A673 (cell line): Measurements from ENCODE around the gene TMEM200C. TPM values are rescaled to one million over a fixed set of nuclear protein-coding genes. Genes with fewer than 3 reads are reported as not detected.

Experiments used
- BruUV-seq: library from RNA; stranded (reverse); fragments of 400-500 nt; replicated peaks from 2 replicates; lab custom pipeline; 2021; lab: Mats Ljungman, UMichigan
- CTCF ChIA-PET: fragments of 300-600 bp; sonication (Branson Sonifier 250); formaldehyde crosslinking; loops from one replicate; lab custom pipeline; 2022; ENCODE audit warnings: antibody characterized with exemption; lab: Charles Lee
- POLR2A ChIA-PET: fragments of 300-600 bp; sonication (Branson Sonifier 250); formaldehyde crosslinking; loops from one replicate; lab custom pipeline; 2022; ENCODE audit warnings: antibody characterized with exemption; ENCODE audit not compliant: low non-redundant PET; lab: Charles Lee
- DNase-seq: peaks from one replicate; pipeline ENCODE4 v3.0.0-alpha.2; 2015; ENCODE audit warnings: low spot score
- H3K27ac ChIP-seq: fragments of 200-600 bp; sonication (generic); 2 replicates; pipeline ENCODE4 v1.5.1; 2016; ENCODE audit warnings: mixed run types, low read depth, mild to moderate bottlenecking, mixed read lengths, antibody characterized with exemption, low read length; ENCODE audit not compliant: poor library complexity, severe bottlenecking
- H3K27me3 ChIP-seq: fragments of 200-600 bp; sonication (generic); replicated peaks from 2 replicates; pipeline ENCODE4 v1.6.1; 2017; ENCODE audit warnings: mixed run types, low read depth, mild to moderate bottlenecking, mixed read lengths, antibody characterized with exemption, low read length; ENCODE audit not compliant: insufficient read depth, poor library complexity
- H3K36me3 ChIP-seq: fragments of 200-600 bp; sonication (generic); 2 replicates; pipeline ENCODE4 v1.6.1; 2016; ENCODE audit warnings: mixed run types, mild to moderate bottlenecking, mixed read lengths, antibody characterized with exemption, low read length; ENCODE audit not compliant: insufficient read depth, poor library complexity, severe bottlenecking
- H3K4me1 ChIP-seq: fragments of 200-600 bp; sonication (generic); 2 replicates; pipeline ENCODE4 v1.6.1; 2017; ENCODE audit warnings: mixed run types, mild to moderate bottlenecking, mixed read lengths, antibody characterized with exemption, low read length; ENCODE audit not compliant: insufficient read depth, poor library complexity, severe bottlenecking
- H3K4me3 ChIP-seq: fragments of 200-600 bp; sonication (generic); 2 replicates; pipeline ENCODE4 v1.5.1; 2016; ENCODE audit warnings: low read depth, mixed run types, mild to moderate bottlenecking, mixed read lengths, low read length; ENCODE audit not compliant: poor library complexity, severe bottlenecking
- H3K9me3 ChIP-seq: fragments of 200-600 bp; sonication (generic); 2 replicates; pipeline ENCODE4 v1.6.1; 2016; ENCODE audit warnings: mixed run types, low read depth, mild to moderate bottlenecking, mixed read lengths, antibody characterized with exemption, low read length; ENCODE audit not compliant: poor library complexity, severe bottlenecking
- CTCF ChIP-seq: fragments of 300-800, 200-600 bp; sonication (generic); conservative IDR thresholded peaks from 2 replicates; pipeline ENCODE4 v1.5.1; 2017; ENCODE audit warnings: low read depth, mild to moderate bottlenecking, antibody characterized with exemption, low read length, moderate library complexity, mixed read lengths
- EZH2 ChIP-seq: fragments of 200-600 bp; sonication (generic); IDR thresholded peaks from 2 replicates; pipeline ENCODE4 v1.6.1; 2017; ENCODE audit warnings: borderline replicate concordance, low read depth, mild to moderate bottlenecking, mixed read lengths, antibody characterized with exemption, low read length; ENCODE audit not compliant: poor library complexity, severe bottlenecking
- intact Hi-C: fragments of 100-400 bp; cut with micrococcal nuclease; formaldehyde crosslinking; loops from one replicate; pipeline ENCODE4 v1.10.0; 2022; ENCODE audit not compliant: unreplicated experiment
- total RNA-seq: library from RNA; stranded (reverse); gene quantifications from 2 replicates; pipeline ENCODE4 v1.2.3, GENCODE V29; 2021

TMEM200C gene
- total RNA-seq, 1 experiment from 2014 or later, result not detected

GRCh38 chr18:5942591-5942990 lies 47.3 kb upstream of the TMEM200C start:
- DNase-seq, result no peak

GRCh38 chr18:5941890-5942289 lies 46.6 kb upstream of the TMEM200C start:
- intact Hi-C loops, result no loop called here
- POLR2A ChIA-PET, result no interaction called here

More at GRCh38 chr18:5942591-5942990, 47.3 kb upstream of the TMEM200C start:
- Histone ChIP-seq H3K4me1 (no peaks in the 10 kb centered on the region), H3K9me3 (peaks cover 9% of the 10 kb centered on the region), H3K36me3 (no peaks in the 10 kb centered on the region), H3K27me3 (no peaks in the 10 kb centered on the region), H3K27ac (no peak overlapping the region), H3K4me3 (no peak overlapping the region)
- ChIA-PET CTCF (no interaction called here), POLR2A (no interaction called here)
- intact Hi-C loops, result no loop called here
- TF ChIP-seq EZH2, result no peak
- no peak for TF ChIP-seq CTCF
- no TSS peak for BruUV-seq

GRCh38 chr18:5939801-5940667 lies 44.7 kb upstream of the TMEM200C start:
- intact Hi-C loops, result no loop called here
- Histone ChIP-seq H3K4me1 (no peaks in the 10 kb centered on the region), H3K9me3 (peaks cover 12% of the 10 kb centered on the region), H3K27me3 (no peaks in the 10 kb centered on the region), H3K4me3 (no peak overlapping the region), H3K27ac (no peak overlapping the region), H3K36me3 (no peaks in the 10 kb centered on the region)
- POLR2A ChIA-PET, result no interaction called here
- DNase-seq, result no peak
- no peak for TF ChIP-seq CTCF
- TF ChIP-seq EZH2, result no peak
- CTCF ChIA-PET, result no interaction called here
- BruUV-seq, result no TSS peak

More at GRCh38 chr18:5941890-5942289, 46.6 kb upstream of the TMEM200C start:
- CTCF ChIA-PET, result no interaction called here
- H3K36me3 ChIP-seq, result no peaks in the 10 kb centered on the region
- no peak overlapping the region for H3K27ac ChIP-seq
- H3K9me3 ChIP-seq, result peaks cover 12% of the 10 kb centered on the region
- no peak overlapping the region for H3K4me3 ChIP-seq
- TF ChIP-seq EZH2, result no peak
- no peak for TF ChIP-seq CTCF
- no peaks in the 10 kb centered on the region for H3K27me3 ChIP-seq
- BruUV-seq, result no TSS peak
- no peak for DNase-seq
- no peaks in the 10 kb centered on the region for H3K4me1 ChIP-seq
